Adrenal gland (tissue), 5 donors: ENCODE results near the gene CDH4.

Experiments used
- CTCF ChIP-seq, 6 experiments: fragments of 450-650 bp in 4 of 6; fragments of 200-600 bp in 2 of 6; sonication (generic) in 1 of 6; IDR thresholded peaks; 1 replicate in 5 of 6; 2 replicates in 1 of 6; pipeline versions ENCODE4 v1.5.1 to v1.8.0; 2016 to 2021; ENCODE audit warnings: antibody characterized with exemption in 6 of 6, mild to moderate bottlenecking in 2 of 6, moderate library complexity in 1 of 6
- POLR2A ChIP-seq, 2 donors: fragments of 450-650 bp; IDR thresholded peaks; one replicate each; pipeline ENCODE4 v1.6.1; 2017; ENCODE audit warnings: antibody characterized with exemption in 2 of 2, mild to moderate bottlenecking in 2 of 2, moderate library complexity in 1 of 2
- donor health status: DM: no; HTN: no; CAD: no.

GRCh38 chr20:61454053-61454452 is 202.0 kb downstream of the CDH4 start:
- TF ChIP-seq CTCF (IDR thresholded peaks at IDR 0.05): no peak
- no peak for TF ChIP-seq POLR2A (IDR thresholded peaks at IDR 0.05)
